A549 (cell line): ENCODE results near the gene TEX261. TPM values are rescaled to one million over a fixed set of nuclear protein-coding genes. Genes with fewer than 3 reads are reported as not detected.

ENCODE experiments used
- polyA plus RNA-seq, 4 experiments: library from polyadenylated mRNA; depleted of rRNA in 3 of 4; stranded (reverse); fragments of >200 nt; fragmentation: RNase III in 1 of 4; extraction: RNeasy Plus Mini Kit Qiagen cat#74134 plus additional on column Dnase treatment in 1 of 4; gene quantifications; 2 replicates in 3 of 4; 3 replicates in 1 of 4; pipeline ENCODE4 v1.2.3, GENCODE V29; 2011 to 2017
- small RNA-seq, 6 experiments: library from RNA; depleted of rRNA; stranded (forward); fragments of <200 nt; gene quantifications; one replicate each; pipeline ENCODE3, GENCODE V24; 2012

The TEX261 gene
- polyA plus RNA-seq, 2 of the 4 experiments (the other 2 are of a cell fraction), result 71.3 to 87.1 TPM

Small RNAs within 50 kb of the gene (small RNA-seq; reads per million reads assigned to genes)
- 0 to 0.58 (median 0) reads per million in 6 experiments for gene RN7SL160P

Other genes with a start within 250 kb of the TEX261 start
- 25.5 and 28.4 TPM in 2 replicates for gene ADD2, start 226.7 kb downstream of the TEX261 start, polyA plus RNA-seq (2011; rRNA removed)
- gene ADD2, start 226.7 kb downstream of the TEX261 start, polyA plus RNA-seq (2017; fragmentation: RNase III; extraction: RNeasy Plus Mini Kit Qiagen cat#74134 plus additional on column Dnase treatment), result 18.0 to 21.4 TPM (median 20.7 TPM) in 3 replicates
- not detected in 2 replicates for gene FIGLA, start 204.2 kb downstream of the TEX261 start, polyA plus RNA-seq (2011; rRNA removed)
- gene FIGLA, start 204.2 kb downstream of the TEX261 start, polyA plus RNA-seq (2017; fragmentation: RNase III; extraction: RNeasy Plus Mini Kit Qiagen cat#74134 plus additional on column Dnase treatment), result not detected in 3 replicates
- not detected in 2 replicates for gene CLEC4F, start 174.3 kb downstream of the TEX261 start, polyA plus RNA-seq (2011; rRNA removed)
- gene CLEC4F, start 174.3 kb downstream of the TEX261 start, polyA plus RNA-seq (2017; fragmentation: RNase III; extraction: RNeasy Plus Mini Kit Qiagen cat#74134 plus additional on column Dnase treatment), result not detected in 3 replicates
- 0.05 TPM in 1 of 2 replicates, not detected in the other for gene CD207, start 159.1 kb downstream of the TEX261 start, polyA plus RNA-seq (2011; rRNA removed)
- gene CD207, start 159.1 kb downstream of the TEX261 start, polyA plus RNA-seq (2017; fragmentation: RNase III; extraction: RNeasy Plus Mini Kit Qiagen cat#74134 plus additional on column Dnase treatment), result 0.04 TPM in 1 of 3 replicates, not detected in the others
- gene VAX2, start 94.3 kb downstream of the TEX261 start, polyA plus RNA-seq (2011; rRNA removed), result 1.6 and 1.8 TPM in 2 replicates
- gene VAX2, start 94.3 kb downstream of the TEX261 start, polyA plus RNA-seq (2017; fragmentation: RNase III; extraction: RNeasy Plus Mini Kit Qiagen cat#74134 plus additional on column Dnase treatment), result 2.1 to 3.6 TPM (median 3.3 TPM) in 3 replicates
- gene ATP6V1B1, start 59.0 kb downstream of the TEX261 start, polyA plus RNA-seq (2011; rRNA removed), result 1.9 and 3.2 TPM in 2 replicates
- gene ATP6V1B1, start 59.0 kb downstream of the TEX261 start, polyA plus RNA-seq (2017; fragmentation: RNase III; extraction: RNeasy Plus Mini Kit Qiagen cat#74134 plus additional on column Dnase treatment), result 2.5 to 2.8 TPM (median 2.7 TPM) in 3 replicates
- not detected in 2 replicates for gene ANKRD53, start 16.2 kb downstream of the TEX261 start, polyA plus RNA-seq (2011; rRNA removed)
- gene ANKRD53, start 16.2 kb downstream of the TEX261 start, polyA plus RNA-seq (2017; fragmentation: RNase III; extraction: RNeasy Plus Mini Kit Qiagen cat#74134 plus additional on column Dnase treatment), result not detected in 3 replicates
- gene NAGK, start 73.8 kb upstream of the TEX261 start, polyA plus RNA-seq (2011; rRNA removed), result 41.2 and 42.2 TPM in 2 replicates
- gene NAGK, start 73.8 kb upstream of the TEX261 start, polyA plus RNA-seq (2017; fragmentation: RNase III; extraction: RNeasy Plus Mini Kit Qiagen cat#74134 plus additional on column Dnase treatment), result 93.6 to 134 TPM (median 119 TPM) in 3 replicates
- 15.8 and 17.7 TPM in 2 replicates for gene MCEE, start 135.4 kb upstream of the TEX261 start, polyA plus RNA-seq (2011; rRNA removed)
- 9.7 to 10.7 TPM (median 10.3 TPM) in 3 replicates for gene MCEE, start 135.4 kb upstream of the TEX261 start, polyA plus RNA-seq (2017; fragmentation: RNase III; extraction: RNeasy Plus Mini Kit Qiagen cat#74134 plus additional on column Dnase treatment)
- gene MPHOSPH10, start 135.8 kb upstream of the TEX261 start, polyA plus RNA-seq (2011; rRNA removed), result 25.9 and 51.7 TPM in 2 replicates
- 39.2 to 43.8 TPM (median 41.1 TPM) in 3 replicates for gene MPHOSPH10, start 135.8 kb upstream of the TEX261 start, polyA plus RNA-seq (2017; fragmentation: RNase III; extraction: RNeasy Plus Mini Kit Qiagen cat#74134 plus additional on column Dnase treatment)
- 0.84 and 0.94 TPM in 2 replicates for gene PAIP2B, start 232.2 kb upstream of the TEX261 start, polyA plus RNA-seq (2011; rRNA removed)
- 0.54 to 0.70 TPM (median 0.61 TPM) in 3 replicates for gene PAIP2B, start 232.2 kb upstream of the TEX261 start, polyA plus RNA-seq (2017; fragmentation: RNase III; extraction: RNeasy Plus Mini Kit Qiagen cat#74134 plus additional on column Dnase treatment)